ENCODE measurements around the gene MT1X.

MT1X gene

DNA sequence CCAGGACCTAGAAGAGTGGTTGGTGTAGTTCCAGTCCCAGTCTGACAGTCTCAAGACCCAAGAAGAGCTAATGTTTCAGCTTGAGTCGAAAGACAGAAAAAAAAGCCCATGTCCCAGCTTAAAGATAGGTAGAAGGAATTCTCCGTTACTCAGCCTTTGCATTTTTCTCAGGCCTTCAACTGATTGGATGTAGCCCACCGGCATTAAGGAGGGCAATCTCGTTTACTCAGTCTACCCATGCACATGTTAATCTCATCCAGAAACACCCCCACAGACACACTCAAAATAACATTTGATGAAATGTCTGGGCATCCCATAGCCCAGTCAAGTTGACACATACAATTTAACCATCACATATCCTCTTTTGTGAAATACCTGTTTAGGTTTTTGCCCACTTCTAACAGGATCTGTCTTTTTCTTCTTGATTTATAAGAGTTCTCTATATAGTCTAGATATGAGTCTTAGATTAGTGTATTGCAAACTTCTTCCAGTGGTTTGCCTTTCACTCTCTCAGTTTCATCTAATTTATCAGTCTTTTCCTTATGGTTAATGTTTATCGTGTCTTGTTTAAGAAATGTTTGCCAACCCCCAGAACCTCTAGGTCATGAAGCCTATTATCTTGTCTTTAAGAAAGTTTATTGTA, 40.1 kb downstream of the MT1X start:
- Histone ChIP-seq H3K4me2 (ENCODE audit: insufficient read depth, low read length) (no peak overlapping the region), H3K79me2 (ENCODE audit: insufficient read depth, low read length) (no peaks in the 10 kb centered on the region), H3K9me3 (ENCODE audit: insufficient read depth, low read length, severe bottlenecking) (no peaks in the 10 kb centered on the region), H2AFZ (ENCODE audit: low read depth, low read length) (no peak overlapping the region), H4K20me1 (ENCODE audit: insufficient read depth, low read length) (no peaks in the 10 kb centered on the region), H3K27me3 (ENCODE audit: insufficient read depth, low read length, poor library complexity) (no peaks in the 10 kb centered on the region), H3K36me3 (ENCODE audit: insufficient read depth, low read length) (no peaks in the 10 kb centered on the region), H3K27ac (ENCODE audit: low read length) (no peak overlapping the region), H3K4me1 (ENCODE audit: insufficient read depth, low read length) (peaks cover 6% of the 10 kb centered on the region), H3K4me3 (ENCODE audit: low read depth in 1 of 2, low read length in 2 of 2) (no peak overlapping the region), H3K9ac (ENCODE audit: low read depth, low read length) (no peak overlapping the region)
- ATAC-seq (ENCODE audit: insufficient read depth, low read depth) (no peak), DNase-seq (no peak)
- no peak for TF ChIP-seq EZH2 (IDR thresholded peaks at IDR 0.05; ENCODE audit: borderline replicate concordance, low read depth, low read length, severe bottlenecking)
- TF ChIP-seq, protein P1, sequence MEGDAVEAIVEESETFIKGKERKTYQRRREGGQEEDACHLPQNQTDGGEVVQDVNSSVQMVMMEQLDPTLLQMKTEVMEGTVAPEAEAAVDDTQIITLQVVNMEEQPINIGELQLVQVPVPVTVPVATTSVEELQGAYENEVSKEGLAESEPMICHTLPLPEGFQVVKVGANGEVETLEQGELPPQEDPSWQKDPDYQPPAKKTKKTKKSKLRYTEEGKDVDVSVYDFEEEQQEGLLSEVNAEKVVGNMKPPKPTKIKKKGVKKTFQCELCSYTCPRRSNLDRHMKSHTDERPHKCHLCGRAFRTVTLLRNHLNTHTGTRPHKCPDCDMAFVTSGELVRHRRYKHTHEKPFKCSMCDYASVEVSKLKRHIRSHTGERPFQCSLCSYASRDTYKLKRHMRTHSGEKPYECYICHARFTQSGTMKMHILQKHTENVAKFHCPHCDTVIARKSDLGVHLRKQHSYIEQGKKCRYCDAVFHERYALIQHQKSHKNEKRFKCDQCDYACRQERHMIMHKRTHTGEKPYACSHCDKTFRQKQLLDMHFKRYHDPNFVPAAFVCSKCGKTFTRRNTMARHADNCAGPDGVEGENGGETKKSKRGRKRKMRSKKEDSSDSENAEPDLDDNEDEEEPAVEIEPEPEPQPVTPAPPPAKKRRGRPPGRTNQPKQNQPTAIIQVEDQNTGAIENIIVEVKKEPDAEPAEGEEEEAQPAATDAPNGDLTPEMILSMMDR (IDR thresholded peaks at IDR 0.05; ENCODE audit: borderline replicate concordance, extremely low read depth, low read length, poor library complexity, severe bottlenecking), result no peak

- no peak for DNase-seq
- no peaks in the 10 kb centered on the region for H4K20me1 ChIP-seq (ENCODE audit: insufficient read depth, low read length)
- no peaks in the 10 kb centered on the region for H3K9me3 ChIP-seq (ENCODE audit: insufficient read depth, low read length, severe bottlenecking)
- no peak overlapping the region for H3K4me2 ChIP-seq (ENCODE audit: insufficient read depth, low read length)
- peaks cover 11% of the 10 kb centered on the region for H3K79me2 ChIP-seq (ENCODE audit: insufficient read depth, low read length)
- H3K4me3 ChIP-seq (ENCODE audit: low read depth in 1 of 2, low read length in 2 of 2), result no peak overlapping the region
- H3K9ac ChIP-seq (ENCODE audit: low read depth, low read length), result no peak overlapping the region
- H3K27ac ChIP-seq (ENCODE audit: low read length), result no peak overlapping the region
- peaks cover 22% of the 10 kb centered on the region for H3K4me1 ChIP-seq (ENCODE audit: insufficient read depth, low read length)
- no peak overlapping the region for H2AFZ ChIP-seq (ENCODE audit: low read depth, low read length)
- TF ChIP-seq, protein P1 (IDR thresholded peaks at IDR 0.05; ENCODE audit: borderline replicate concordance, extremely low read depth, low read length, poor library complexity, severe bottlenecking), result no peak
- TF ChIP-seq EZH2 (IDR thresholded peaks at IDR 0.05; ENCODE audit: borderline replicate concordance, low read depth, low read length, severe bottlenecking), result no peak
- no peak for ATAC-seq (ENCODE audit: insufficient read depth, low read depth)
- H3K36me3 ChIP-seq (ENCODE audit: insufficient read depth, low read length), result no peaks in the 10 kb centered on the region
- no peaks in the 10 kb centered on the region for H3K27me3 ChIP-seq (ENCODE audit: insufficient read depth, low read length, poor library complexity)
These were observed 41.9 kb downstream of the MT1X start for GRCh38 chr16:56724191-56724590.

- TF ChIP-seq, protein P1 (IDR thresholded peaks at IDR 0.05; ENCODE audit: borderline replicate concordance, extremely low read depth, low read length, poor library complexity, severe bottlenecking), result no peak
- H3K4me1 ChIP-seq (ENCODE audit: insufficient read depth, low read length), result peaks cover 34% of the 10 kb centered on the region
- no peaks in the 10 kb centered on the region for H3K27me3 ChIP-seq (ENCODE audit: insufficient read depth, low read length, poor library complexity)
- DNase-seq (no peak), ATAC-seq (ENCODE audit: insufficient read depth, low read depth) (no peak)
- H3K27ac ChIP-seq (ENCODE audit: low read length), result no peak overlapping the region
- no peak overlapping the region for H2AFZ ChIP-seq (ENCODE audit: low read depth, low read length)
- no peak overlapping the region for H3K9ac ChIP-seq (ENCODE audit: low read depth, low read length)
- no peak overlapping the region for H3K4me2 ChIP-seq (ENCODE audit: insufficient read depth, low read length)
- peaks cover 7% of the 10 kb centered on the region; the same call in 1 of the 2 replicates for H4K20me1 ChIP-seq (ENCODE audit: insufficient read depth, low read length)
- H3K9me3 ChIP-seq (ENCODE audit: insufficient read depth, low read length, severe bottlenecking), result no peaks in the 10 kb centered on the region
- no peaks in the 10 kb centered on the region for H3K36me3 ChIP-seq (ENCODE audit: insufficient read depth, low read length)
- H3K79me2 ChIP-seq (ENCODE audit: insufficient read depth, low read length), result peaks cover 30% of the 10 kb centered on the region
- no peak overlapping the region for H3K4me3 ChIP-seq (ENCODE audit: low read depth in 1 of 2, low read length in 2 of 2)
These were observed 44.0 kb downstream of the MT1X start for GRCh38 chr16:56726283-56726682.
